ENCODE data around the gene SGCD. TPM values are rescaled to one million over a fixed set of nuclear protein-coding genes. Genes with fewer than 3 reads are reported as not detected.

The SGCD gene
- total and polyA plus RNA-seq, 2 of the 4 experiments (the other 2 are of a cell fraction): 5.8 to 10.6 TPM

DNA sequence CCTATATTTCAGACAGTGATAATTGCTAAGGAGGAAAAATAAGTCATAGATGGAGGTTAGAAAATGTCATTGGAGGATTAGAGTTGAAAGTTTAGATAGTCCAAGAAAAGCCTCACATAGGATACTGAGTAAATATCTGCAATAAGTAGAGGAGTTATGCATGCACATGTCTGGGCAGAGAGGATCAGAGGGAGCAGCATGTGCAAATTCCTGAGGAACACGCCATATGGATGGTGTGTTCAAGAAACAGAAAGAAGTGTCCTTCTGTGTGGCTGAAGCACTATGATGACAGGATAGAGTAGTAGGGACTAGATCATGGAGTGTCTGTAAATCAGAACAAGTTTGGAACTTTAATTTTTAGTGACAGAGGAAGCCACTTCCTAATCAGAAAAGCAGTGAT is 52.2 kb downstream of the SGCD start:
- Histone ChIP-seq H4K91ac (ENCODE audit: insufficient read depth, low read depth, low read length) (no peak overlapping the region), H2AK5ac (ENCODE audit: low read depth, low read length) (peak overlapping the region; percentile 61; the same call in 1 of the 2 replicates), H2BK5ac (ENCODE audit: low read depth, low read length, poor library complexity, severe bottlenecking) (no peak overlapping the region), H3K9ac (ENCODE audit: low read depth, low read length) (no peak overlapping the region), H2BK120ac (ENCODE audit: low read depth, low read length) (peak overlapping the region; percentile 36), H4K8ac (ENCODE audit: low read depth in 2 of 2, low read length in 2 of 2) (peak overlapping the region in 1 of 2 experiments; percentile 16; a peak in 2 of 4 replicates), H3K4me3 (ENCODE audit: insufficient read depth, low read depth, low read length) (no peak overlapping the region), H3K56ac (ENCODE audit: extremely low read depth, insufficient read depth, low read length) (no peak overlapping the region), H2AK9ac (replicated peaks; ENCODE audit: low read depth, low read length, poor library complexity) (no peak overlapping the region), H4K5ac (ENCODE audit: low read depth, low read length) (peak overlapping the region; percentile 42), H3K14ac (replicated peaks; ENCODE audit: low read depth, low read length) (peak overlapping the region; percentile 46), H3K36me3 (ENCODE audit: control insufficient read depth, insufficient read depth, low read length) (no peaks in the 10 kb centered on the region), H4K20me1 (ENCODE audit: insufficient read depth, low read length) (no peaks in the 10 kb centered on the region), H2BK20ac (ENCODE audit: low read depth, low read length) (no peak overlapping the region; the same call in 1 of the 2 replicates), H3K18ac (ENCODE audit: low read depth, low read length) (peak overlapping the region; percentile 73; the same call in 1 of the 2 replicates), H3K27me3 (ENCODE audit: control insufficient read depth, insufficient read depth, low read length) (no peaks in the 10 kb centered on the region), H3K4me1 (ENCODE audit: control insufficient read depth, insufficient read depth, low read length) (peaks cover 19% of the 10 kb centered on the region), H3K23ac (ENCODE audit: low read depth, low read length) (no peak overlapping the region; the same call in 1 of the 2 replicates), H3K79me1 (ENCODE audit: low read depth in 1 of 2, low read length in 2 of 2) (0 out of 4 replicates have a peak, but pooled peaks cover 2 to 5% of the 10 kb centered on the region in 2 experiments), H3K27ac (ENCODE audit: insufficient read depth, low read length) (no peak overlapping the region), H2BK15ac (ENCODE audit: low read depth, low read length) (peak overlapping the region; percentile 30; the same call in 1 of the 3 replicates), H3K4ac (ENCODE audit: low read depth, low read length) (peak overlapping the region; percentile 12; the same call in 1 of the 2 replicates), H2AFZ (replicated peaks; ENCODE audit: low read length, poor library complexity) (no peak overlapping the region), H3K9me3 (ENCODE audit: control insufficient read depth, insufficient read depth, low read length) (no peaks in the 10 kb centered on the region), H3K9me1 (ENCODE audit: insufficient read depth, low read length) (0 out of 2 replicates have a peak, but pooled peaks cover 4% of the 10 kb centered on the region), H3K4me2 (ENCODE audit: low read depth, low read length) (no peak overlapping the region)
- ATAC-seq (ENCODE audit: low read depth): no peak
- BruUV-seq (replicated peaks): no TSS peak
- CTCF ChIA-PET: no interaction called here
- no peak for DNase-seq
- WGBS, 2 experiments (ENCODE audit: extremely low coverage in 2 of 2, insufficient read length in 1 of 2): 100% methylated on average over 1 of the region's 1 CpG; no CpG with 5 or more reads in 1 of the 2 experiments
- POLR2A ChIA-PET (ENCODE audit: unreplicated experiment): no interaction called here
- TF ChIP-seq SMC3 (IDR thresholded peaks at IDR 0.05; ENCODE audit: low read depth, low read length) (no peak), CHD1 (IDR thresholded peaks at IDR 0.05; ENCODE audit: low read depth, low read length) (no peak), RAD21 (IDR thresholded peaks at IDR 0.05; ENCODE audit: low read length) (no peak), CEBPB (IDR thresholded peaks at IDR 0.05; ENCODE audit: low read depth, low read length) (no peak), BHLHE40 (IDR thresholded peaks at IDR 0.05; ENCODE audit: low read depth, low read length) (no peak), POLR2A (IDR thresholded peaks at IDR 0.05; ENCODE audit: low read depth, low read length) (no peak), RFX5 (IDR thresholded peaks at IDR 0.05; ENCODE audit: low read depth, low read length) (no peak), MAFK (IDR thresholded peaks at IDR 0.05; ENCODE audit: low read depth, low read length) (no peak), MAZ (IDR thresholded peaks at IDR 0.05; ENCODE audit: borderline replicate concordance, low read depth, low read length) (no peak), RCOR1 (IDR thresholded peaks at IDR 0.05; ENCODE audit: insufficient replicate concordance, low read length) (no peak), MXI1 (IDR thresholded peaks at IDR 0.05; ENCODE audit: borderline replicate concordance, low read depth, low read length) (no peak), FOS (IDR thresholded peaks at IDR 0.05; ENCODE audit: low read depth, low read length) (no peak), NFE2L2 (IDR thresholded peaks at IDR 0.05; ENCODE audit: low read depth, low read length) (no peak)
- TF ChIP-seq, protein P1, sequence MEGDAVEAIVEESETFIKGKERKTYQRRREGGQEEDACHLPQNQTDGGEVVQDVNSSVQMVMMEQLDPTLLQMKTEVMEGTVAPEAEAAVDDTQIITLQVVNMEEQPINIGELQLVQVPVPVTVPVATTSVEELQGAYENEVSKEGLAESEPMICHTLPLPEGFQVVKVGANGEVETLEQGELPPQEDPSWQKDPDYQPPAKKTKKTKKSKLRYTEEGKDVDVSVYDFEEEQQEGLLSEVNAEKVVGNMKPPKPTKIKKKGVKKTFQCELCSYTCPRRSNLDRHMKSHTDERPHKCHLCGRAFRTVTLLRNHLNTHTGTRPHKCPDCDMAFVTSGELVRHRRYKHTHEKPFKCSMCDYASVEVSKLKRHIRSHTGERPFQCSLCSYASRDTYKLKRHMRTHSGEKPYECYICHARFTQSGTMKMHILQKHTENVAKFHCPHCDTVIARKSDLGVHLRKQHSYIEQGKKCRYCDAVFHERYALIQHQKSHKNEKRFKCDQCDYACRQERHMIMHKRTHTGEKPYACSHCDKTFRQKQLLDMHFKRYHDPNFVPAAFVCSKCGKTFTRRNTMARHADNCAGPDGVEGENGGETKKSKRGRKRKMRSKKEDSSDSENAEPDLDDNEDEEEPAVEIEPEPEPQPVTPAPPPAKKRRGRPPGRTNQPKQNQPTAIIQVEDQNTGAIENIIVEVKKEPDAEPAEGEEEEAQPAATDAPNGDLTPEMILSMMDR (conservative IDR thresholded peaks at IDR 0.05; ENCODE audit: low read depth, low read length): no peak
- TF ChIP-seq, protein P2, sequence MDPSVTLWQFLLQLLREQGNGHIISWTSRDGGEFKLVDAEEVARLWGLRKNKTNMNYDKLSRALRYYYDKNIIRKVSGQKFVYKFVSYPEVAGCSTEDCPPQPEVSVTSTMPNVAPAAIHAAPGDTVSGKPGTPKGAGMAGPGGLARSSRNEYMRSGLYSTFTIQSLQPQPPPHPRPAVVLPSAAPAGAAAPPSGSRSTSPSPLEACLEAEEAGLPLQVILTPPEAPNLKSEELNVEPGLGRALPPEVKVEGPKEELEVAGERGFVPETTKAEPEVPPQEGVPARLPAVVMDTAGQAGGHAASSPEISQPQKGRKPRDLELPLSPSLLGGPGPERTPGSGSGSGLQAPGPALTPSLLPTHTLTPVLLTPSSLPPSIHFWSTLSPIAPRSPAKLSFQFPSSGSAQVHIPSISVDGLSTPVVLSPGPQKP (IDR thresholded peaks at IDR 0.05; ENCODE audit: borderline replicate concordance, low read depth, low read length): no peak
- TF ChIP-seq, protein P3, sequence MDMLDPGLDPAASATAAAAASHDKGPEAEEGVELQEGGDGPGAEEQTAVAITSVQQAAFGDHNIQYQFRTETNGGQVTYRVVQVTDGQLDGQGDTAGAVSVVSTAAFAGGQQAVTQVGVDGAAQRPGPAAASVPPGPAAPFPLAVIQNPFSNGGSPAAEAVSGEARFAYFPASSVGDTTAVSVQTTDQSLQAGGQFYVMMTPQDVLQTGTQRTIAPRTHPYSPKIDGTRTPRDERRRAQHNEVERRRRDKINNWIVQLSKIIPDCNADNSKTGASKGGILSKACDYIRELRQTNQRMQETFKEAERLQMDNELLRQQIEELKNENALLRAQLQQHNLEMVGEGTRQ (IDR thresholded peaks at IDR 0.05; ENCODE audit: low read depth, low read length): no peak
- dilution Hi-C loops (cut with HindIII; ENCODE audit: low sequenced_read_pairs, unreplicated experiment): no loop called here
- in situ Hi-C loops (cut with MboI; ENCODE audit: low sequenced_read_pairs): no loop called here
- intact Hi-C loops (cut with micrococcal nuclease): no loop called here

Measured in IMR-90 (cell line).